GM12873 (cell line): ENCODE measurements around the gene ATXN2.

Source experiments
- CTCF ChIP-seq: IDR thresholded peaks from 2 replicates; pipeline ENCODE4 v1.5.1; 2012; ENCODE audit warnings: low read depth, mild to moderate bottlenecking, moderate library complexity, low read length, control low read depth; ENCODE audit not compliant: insufficient read depth; ENCODE audit errors: missing control alignments

The ATXN2 gene

DNA sequence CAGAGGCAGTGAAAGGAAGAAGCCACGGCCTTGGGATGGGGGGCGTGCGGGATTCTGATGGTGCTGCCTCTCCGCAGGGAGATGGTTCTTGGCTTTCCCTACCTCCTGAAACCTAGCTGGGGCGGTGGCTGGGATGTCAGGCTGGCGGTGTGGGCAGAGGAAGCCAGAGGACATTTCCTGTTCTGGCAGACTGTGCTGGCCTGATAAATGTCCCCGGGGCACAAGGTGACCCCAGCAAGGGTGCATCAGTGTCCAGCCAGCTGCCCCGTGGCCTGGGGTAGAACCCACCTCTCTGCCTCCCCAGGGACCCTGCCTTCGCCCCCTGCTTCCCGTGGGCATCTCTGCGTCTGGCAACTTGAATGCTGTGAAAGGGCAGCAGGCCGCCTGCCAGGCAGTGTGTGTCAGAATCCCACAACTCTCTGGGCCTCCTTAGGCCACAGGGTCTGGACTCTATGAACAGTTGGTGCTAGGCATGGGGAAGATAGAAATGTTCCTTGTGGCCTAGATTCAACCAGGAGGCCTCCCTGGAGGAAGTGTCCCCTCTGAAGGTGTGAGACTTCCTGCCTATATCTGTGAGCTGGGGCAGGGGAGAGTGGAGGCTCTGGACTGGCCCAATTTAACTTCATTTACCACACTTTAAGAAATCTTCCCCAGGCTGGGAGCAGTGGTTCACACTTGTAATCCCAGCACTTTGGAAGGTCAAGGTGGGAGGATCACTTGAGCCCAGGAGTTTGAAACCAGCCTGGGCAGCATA is 188.5 kb downstream of the ATXN2 start:
- TF ChIP-seq CTCF = no peak

DNA sequence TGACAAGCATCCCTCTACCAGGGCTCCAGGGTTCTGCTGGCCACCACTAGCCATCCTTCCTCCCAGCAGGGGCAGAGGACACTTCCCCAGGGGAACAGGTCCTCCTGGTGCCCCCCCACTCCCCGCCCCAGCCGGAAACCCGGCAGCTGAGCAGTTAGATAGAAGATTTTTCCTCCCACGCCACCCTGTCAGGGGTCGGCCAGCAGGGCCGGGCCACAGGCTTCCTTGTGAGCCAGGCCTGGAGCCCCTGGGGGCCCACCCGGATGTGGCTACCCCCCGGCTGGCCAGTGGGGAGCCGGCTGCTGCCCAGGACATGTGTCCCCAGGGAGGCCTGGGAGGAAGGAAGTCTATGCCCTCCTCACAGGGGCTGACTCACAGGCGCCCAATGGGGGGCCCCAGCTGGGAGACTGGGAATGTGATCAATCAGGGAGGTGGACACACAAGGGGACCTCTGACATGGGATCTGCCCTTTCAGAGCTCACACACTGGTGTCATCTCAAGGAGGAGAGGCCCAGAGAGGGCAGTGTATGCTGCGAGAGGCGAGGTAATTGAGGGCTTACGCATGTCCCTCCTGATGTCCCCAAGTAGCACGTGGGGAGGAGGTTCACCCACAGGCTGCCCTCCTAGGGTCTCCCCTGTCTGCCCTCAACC is 189.2 kb downstream of the ATXN2 start:
- no peak for TF ChIP-seq CTCF

GRCh38 chr12:111409403-111409779 is 189.7 kb downstream of the ATXN2 start:
- TF ChIP-seq CTCF = no peak

GRCh38 chr12:111408686-111409402 is 190.3 kb downstream of the ATXN2 start:
- TF ChIP-seq CTCF = no peak

DNA sequence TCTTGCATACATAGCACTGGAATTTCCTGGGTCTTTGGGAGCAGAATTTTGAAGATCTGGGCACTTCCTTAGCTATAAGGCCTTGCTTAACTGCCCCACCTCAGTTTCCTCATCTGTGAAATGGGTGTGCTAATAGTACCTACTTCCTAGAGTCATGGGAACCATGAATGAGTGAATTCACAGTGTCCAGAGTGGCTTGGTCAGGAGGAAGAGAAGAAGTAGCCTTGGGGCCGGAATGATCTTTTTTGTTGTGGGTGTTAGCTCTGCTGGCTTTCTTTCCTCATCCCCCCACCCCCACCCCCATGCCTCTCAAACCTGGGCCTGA is 191.0 kb downstream of the ATXN2 start:
- no peak for TF ChIP-seq CTCF

DNA sequence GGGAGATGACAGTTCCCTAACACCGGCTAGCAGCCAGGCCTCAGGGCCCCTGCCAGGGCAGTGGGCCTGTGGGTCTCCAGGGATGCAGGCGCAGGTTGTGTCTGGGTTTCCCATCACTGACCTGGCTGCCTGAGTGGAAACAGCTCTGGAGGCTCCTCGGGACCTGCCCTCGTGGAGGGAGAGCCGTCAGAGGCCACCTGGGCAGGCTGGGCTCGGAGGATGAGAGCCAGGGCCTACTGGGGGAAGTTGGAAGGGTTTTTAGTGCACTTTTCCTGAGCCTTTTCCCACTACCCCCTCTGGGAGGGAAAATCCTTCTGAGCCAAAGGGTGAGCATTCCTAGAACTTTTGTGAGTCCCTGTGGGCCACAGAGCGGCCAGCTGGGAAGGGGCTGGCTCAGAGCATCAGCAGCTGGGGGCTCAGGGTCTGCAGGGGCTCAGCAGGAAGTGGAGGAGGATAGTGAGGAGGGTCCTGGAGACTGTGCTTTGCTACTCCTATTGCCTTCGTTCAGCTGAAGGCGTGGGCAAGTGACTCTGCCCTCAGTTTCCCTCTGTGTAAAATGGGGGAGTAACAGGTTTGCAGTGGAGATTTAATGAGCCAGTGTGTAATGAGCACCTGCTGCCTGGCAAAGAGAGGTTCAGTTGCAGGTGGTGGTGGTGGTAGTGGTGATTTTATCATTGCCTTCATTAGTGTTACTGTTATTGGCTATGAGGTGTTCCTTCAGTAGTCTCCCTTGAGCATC is 191.6 kb downstream of the ATXN2 start:
- TF ChIP-seq CTCF = no peak
